PC-3 (cell line): Measurements from ENCODE around the gene CHRNA5. TPM values are rescaled to one million over a fixed set of nuclear protein-coding genes. Genes with fewer than 3 reads are reported as not detected.

ENCODE experiments used
- ATAC-seq: fragments of 200-7000 bp; cut with Tn5 transposase; 2 replicates; pipeline ENCODE4 v1.9.1; 2020; ENCODE audit warnings: mild to moderate bottlenecking, moderate library complexity
- BruUV-seq: library from RNA; stranded (reverse); fragments of 400-500 nt; replicated peaks from 2 replicates; lab custom pipeline; 2021; lab: Mats Ljungman, UMichigan
- CTCF ChIA-PET: fragments of 300-600 bp; sonication (Branson Sonifier 250); formaldehyde crosslinking; loops from one replicate; lab custom pipeline; 2022; ENCODE audit warnings: antibody characterized with exemption; lab: Charles Lee
- POLR2A ChIA-PET: fragments of 300-600 bp; sonication (Branson Sonifier 250); formaldehyde crosslinking; loops from one replicate; lab custom pipeline; 2022; ENCODE audit warnings: antibody characterized with exemption; ENCODE audit not compliant: unreplicated experiment; lab: Charles Lee
- DNase-seq: peaks from one replicate; pipeline ENCODE4 v3.0.0-alpha.2; 2015
- H2AFZ ChIP-seq: fragments of 300-600 bp; sonication (generic); 2 replicates; pipeline ENCODE4 v1.6.0; 2016; ENCODE audit warnings: antibody characterized with exemption, low read length
- H3F3A ChIP-seq: fragments of 300-600 bp; sonication (generic); one replicate; pipeline ENCODE4 v1.6.0; 2017; ENCODE audit warnings: antibody characterized with exemption, low read length, control low read depth, mild to moderate bottlenecking; ENCODE audit not compliant: unreplicated experiment
- H3K27ac ChIP-seq: fragments of 300-600 bp; sonication (generic); 2 replicates; pipeline ENCODE4 v1.5.1; 2016; ENCODE audit warnings: mild to moderate bottlenecking, low read length
- H3K27me3 ChIP-seq: fragments of 300-600 bp; sonication (generic); 2 replicates; pipeline ENCODE4 v1.6.1; 2016; ENCODE audit warnings: low read length, mixed read lengths
- H3K36me3 ChIP-seq: fragments of 300-600 bp; sonication (generic); 2 replicates; pipeline ENCODE4 v1.6.1; 2016; ENCODE audit warnings: low read depth, mixed run types, low read length, mixed read lengths
- H3K4me1 ChIP-seq: fragments of 300-600 bp; sonication (generic); 2 replicates; pipeline ENCODE4 v1.5.1; 2016; ENCODE audit warnings: low read length; ENCODE audit not compliant: insufficient read depth
- H3K4me2 ChIP-seq: fragments of 300-600 bp; sonication (generic); 2 replicates; pipeline ENCODE4 v1.6.0; 2016; ENCODE audit warnings: low read length
- H3K4me3 ChIP-seq: fragments of 300-600 bp; sonication (generic); 2 replicates; pipeline ENCODE4 v1.5.1; 2016; ENCODE audit warnings: mild to moderate bottlenecking, low read length, mixed read lengths
- H3K79me2 ChIP-seq: fragments of 300-600 bp; sonication (generic); 2 replicates; pipeline ENCODE4 v1.6.1; 2017; ENCODE audit warnings: low read length, mixed read lengths
- H3K9ac ChIP-seq: fragments of 300-600 bp; sonication (generic); 2 replicates; pipeline ENCODE4 v1.6.0; 2016; ENCODE audit warnings: mild to moderate bottlenecking, low read length
- H3K9me2 ChIP-seq: fragments of 300-600 bp; sonication (generic); replicated peaks from 2 replicates; pipeline ENCODE4 v1.6.1; 2016; ENCODE audit warnings: mixed run types, low read length, mixed read lengths
- H3K9me3 ChIP-seq: fragments of 300-600 bp; sonication (generic); 2 replicates; pipeline ENCODE4 v1.6.1; 2016; ENCODE audit warnings: low read length, mixed read lengths
- H4K20me1 ChIP-seq: fragments of 300-600 bp; sonication (generic); 2 replicates; pipeline ENCODE4 v1.6.1; 2016; ENCODE audit warnings: low read length, mixed read lengths
- CTCF ChIP-seq: fragments of 300-600 bp; sonication (generic); conservative IDR thresholded peaks from 2 replicates; pipeline ENCODE4 v1.5.1; 2017; ENCODE audit warnings: antibody characterized with exemption, low read depth, mild to moderate bottlenecking, low read length
- EZH2 ChIP-seq: fragments of 300-600 bp; sonication (generic); IDR thresholded peaks from one replicate; pipeline ENCODE4 v1.6.1; 2017; ENCODE audit warnings: antibody characterized with exemption, mild to moderate bottlenecking, low read length; ENCODE audit not compliant: unreplicated experiment
- EZH2phosphoT487 ChIP-seq: fragments of 300-600 bp; sonication (generic); IDR thresholded peaks from 2 replicates; pipeline ENCODE4 v1.6.1; 2018; ENCODE audit warnings: mild to moderate bottlenecking, antibody characterized with exemption, low read length, borderline replicate concordance
- intact Hi-C: fragments of 100-400 bp; cut with micrococcal nuclease; formaldehyde crosslinking; loops from 2 replicates; pipeline ENCODE4 v1.9.0; 2023
- total RNA-seq: library from RNA; depleted of rRNA; stranded (reverse); fragments of >200 nt; gene quantifications from 2 replicates; pipeline ENCODE4 v1.2.3, GENCODE V29; 2014

The CHRNA5 gene
- total RNA-seq, 1 experiment from 2014 or later: 8.4 TPM

- no peak for TF ChIP-seq EZH2
- no peak for TF ChIP-seq CTCF
- no peak for TF ChIP-seq EZH2phosphoT487
- Histone ChIP-seq H3K79me2 (no peaks in the 10 kb centered on the region), H3K4me2 (peak overlapping the region; percentile 59; the same call in 1 of the 2 replicates), H3K27ac (no peak overlapping the region), H3K4me3 (no peak overlapping the region), H3K9me3 (no peaks in the 10 kb centered on the region), H3K9me2 (no peaks in the 10 kb centered on the region), H3K27me3 (peaks cover 22% of the 10 kb centered on the region), H3F3A (no peaks in the 10 kb centered on the region), H3K36me3 (no peaks in the 10 kb centered on the region), H2AFZ (no peak overlapping the region), H3K4me1 (no peaks in the 10 kb centered on the region), H3K9ac (no peak overlapping the region), H4K20me1 (no peaks in the 10 kb centered on the region)
- DNase-seq (no peak), ATAC-seq (no peak)
- ChIA-PET POLR2A (no interaction called here), CTCF (no interaction called here)
- BruUV-seq: no TSS peak
- intact Hi-C loops: loop anchor here (2.0 kb wide), 1 partner anchor 132 kb away; no protein-coding TSS in a partner anchor
Measured at GRCh38 chr15:78619022-78619950, 54.0 kb downstream of the CHRNA5 start.

- H3F3A ChIP-seq: no peaks in the 10 kb centered on the region
- no TSS peak for BruUV-seq
- H3K9me2 ChIP-seq: no peaks in the 10 kb centered on the region
- intact Hi-C loops: no loop called here
- no peak for TF ChIP-seq EZH2phosphoT487
- CTCF ChIA-PET: no interaction called here
- H3K4me1 ChIP-seq: no peaks in the 10 kb centered on the region
- peak overlapping the region; percentile 77 for H3K4me2 ChIP-seq
- H3K79me2 ChIP-seq: no peaks in the 10 kb centered on the region
- peaks cover 22% of the 10 kb centered on the region for H3K27me3 ChIP-seq
- no peak overlapping the region for H3K9ac ChIP-seq
- H3K4me3 ChIP-seq: no peak overlapping the region
- H4K20me1 ChIP-seq: no peaks in the 10 kb centered on the region
- H3K9me3 ChIP-seq: no peaks in the 10 kb centered on the region
- DNase-seq (no peak), ATAC-seq (no peak)
- POLR2A ChIA-PET: no interaction called here
- H3K27ac ChIP-seq: no peak overlapping the region
- no peak overlapping the region for H2AFZ ChIP-seq
- no peaks in the 10 kb centered on the region for H3K36me3 ChIP-seq
Measured at GRCh38 chr15:78620021-78620526, 54.8 kb downstream of the CHRNA5 start.

- peaks cover 22% of the 10 kb centered on the region for H3K27me3 ChIP-seq
- no peaks in the 10 kb centered on the region for H3K9me3 ChIP-seq
- no peaks in the 10 kb centered on the region for H3K9me2 ChIP-seq
- no peaks in the 10 kb centered on the region for H3F3A ChIP-seq
- DNase-seq (no peak), ATAC-seq (peak; percentile 31)
- TF ChIP-seq EZH2phosphoT487 (no peak), EZH2 (peak; percentile 33), CTCF (no peak)
- ChIA-PET CTCF (no interaction called here), POLR2A (no interaction called here)
- H3K36me3 ChIP-seq: no peaks in the 10 kb centered on the region
- H3K4me2 ChIP-seq: peak within 1 kb of the TSS; percentile 77
- H3K79me2 ChIP-seq: no peaks in the 10 kb centered on the region
- no peaks in the 10 kb centered on the region for H4K20me1 ChIP-seq
- no peak within 1 kb of the TSS for H3K9ac ChIP-seq
- no peaks in the 10 kb centered on the region for H3K4me1 ChIP-seq
- no peak within 1 kb of the TSS for H3K27ac ChIP-seq
- intact Hi-C loops: no loop called here
- peak within 1 kb of the TSS; percentile 56; the same call in 1 of the 2 replicates for H3K4me3 ChIP-seq
- H2AFZ ChIP-seq: peak within 1 kb of the TSS; percentile 59; the same call in 1 of the 2 replicates
- no TSS peak for BruUV-seq
Measured at GRCh38 chr15:78620527-78621421, 55.5 kb downstream of the CHRNA5 start, which contains the start of gene CHRNA3. TSS of gene CHRNA3 (minus strand) at chr15:78620996. CDS start at chr15:78620794, 202 bp downstream.
